NCI-H1436 (cell line): ENCODE results near the gene FARS2.

Experiments used
- DNase-seq: peaks from one replicate; lab custom pipeline; 2025; lab: John Stamatoyannopoulos, UW

FARS2 gene

DNA sequence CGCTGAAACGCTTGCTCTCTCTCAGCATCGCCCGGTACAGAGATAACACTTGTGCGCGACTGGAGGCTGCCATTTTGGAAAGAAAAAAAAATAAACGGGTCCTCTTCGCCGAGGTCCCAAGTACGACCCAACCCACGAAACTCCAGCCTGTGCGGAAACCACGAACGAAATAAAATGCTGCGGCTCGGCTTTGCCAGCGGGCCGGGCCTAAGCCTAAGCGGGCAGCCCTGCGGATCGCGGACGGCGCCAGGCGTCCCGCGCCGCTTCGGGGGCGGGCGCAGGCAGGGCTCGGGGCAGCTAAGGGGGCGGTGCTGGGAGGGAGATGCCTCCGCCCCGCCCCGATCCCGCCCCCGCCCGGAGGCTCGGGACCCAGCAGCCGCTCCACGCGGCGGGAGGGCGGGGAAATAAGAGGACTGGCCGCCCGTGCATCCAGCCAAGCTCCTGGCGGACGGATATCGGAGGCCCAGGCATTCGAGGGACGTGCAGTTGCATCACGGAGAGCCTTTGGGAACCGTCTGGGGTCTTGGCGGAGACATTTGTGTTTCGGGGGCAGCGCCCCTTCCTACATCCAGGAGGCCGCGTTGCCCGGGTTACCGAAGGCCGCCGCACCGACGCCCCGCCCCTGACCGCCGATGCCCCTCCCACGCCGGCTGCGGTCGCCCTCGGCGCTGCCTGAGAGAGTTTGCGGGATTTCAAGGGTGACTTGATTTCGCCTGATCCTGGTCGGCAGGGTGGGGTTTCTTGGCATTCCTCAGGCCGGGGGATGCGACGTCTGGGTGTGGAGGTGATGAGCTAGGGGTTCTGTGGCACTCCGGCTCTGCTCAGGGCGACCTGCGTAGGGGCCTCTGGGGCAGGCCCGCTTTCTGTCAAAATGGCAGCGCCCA lies at the start of gene FARS2, which contains the start of gene LYRM4:
Gene FARS2, plus strand, starts transcription at position 853 of the 884 bp plus-strand sequence.
Gene LYRM4, minus strand, starts transcription at position 290 of the 884 bp plus-strand sequence. Its CDS starts 217 bp downstream, at position 73.
- peak; percentile 79 for DNase-seq

DNA sequence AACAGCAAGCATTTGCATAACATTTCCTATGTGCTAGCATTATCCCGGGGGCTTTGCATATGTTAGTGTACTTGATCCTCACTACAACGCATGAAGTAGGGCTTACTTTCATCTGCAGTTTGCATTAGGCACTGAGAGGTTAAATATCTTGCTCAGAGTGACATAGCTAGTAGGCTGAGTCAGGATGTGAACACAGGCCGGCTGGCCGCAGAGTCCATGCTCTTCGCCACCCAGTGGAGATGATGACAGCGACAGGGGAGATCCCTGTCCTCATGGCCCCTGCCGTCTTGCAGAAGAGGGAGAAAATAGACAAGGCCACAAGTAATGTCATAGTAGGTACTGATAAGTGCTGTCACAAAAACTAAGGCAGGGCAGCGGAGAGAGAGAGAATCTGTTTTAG lies 47.5 kb upstream of the FARS2 start:
- no peak for DNase-seq

- no peak for DNase-seq
Measured at GRCh38 chr6:5214570-5215052, 46.7 kb upstream of the FARS2 start.

DNA sequence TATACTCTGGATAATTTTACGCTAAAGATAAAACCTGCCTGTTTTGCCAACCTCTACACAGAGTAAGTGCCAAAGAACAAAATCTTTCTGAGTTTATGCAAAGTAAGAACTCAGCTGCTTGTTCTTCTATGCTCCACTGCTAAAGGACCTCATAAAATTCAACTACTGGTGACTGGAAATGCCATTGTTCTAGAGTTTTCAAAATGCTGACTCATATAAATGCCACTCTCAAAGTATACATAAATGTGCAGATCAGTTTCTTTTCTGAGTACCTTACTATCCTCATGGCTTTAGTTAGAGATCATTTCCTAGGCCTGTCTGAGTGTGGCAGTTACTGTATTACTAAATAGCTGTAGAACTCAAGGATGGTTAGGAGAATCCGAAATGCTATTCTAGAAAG lies 46.2 kb upstream of the FARS2 start:
- DNase-seq = no peak

GRCh38 chr6:5215799-5216198 lies 45.5 kb upstream of the FARS2 start:
- no peak for DNase-seq

DNA sequence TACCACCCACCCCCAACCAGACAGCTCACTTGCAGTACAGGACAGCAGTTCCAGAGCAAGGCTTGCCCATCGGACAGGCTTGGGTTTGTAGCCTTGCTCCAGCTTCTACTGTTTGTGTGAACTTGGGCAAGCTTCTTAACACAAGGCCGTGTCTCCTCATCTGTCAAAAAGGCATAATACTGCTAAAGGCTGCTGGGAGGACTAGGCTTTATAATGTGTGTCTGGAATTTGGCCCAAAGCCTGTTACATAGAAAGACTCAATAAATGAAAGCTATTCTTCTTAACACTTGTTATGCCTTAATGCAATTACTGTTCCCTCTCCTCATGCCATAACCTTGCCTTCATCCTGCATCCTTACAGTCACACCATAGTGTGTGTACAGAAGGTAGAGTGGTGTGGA lies 44.0 kb upstream of the FARS2 start:
- no peak for DNase-seq

DNA sequence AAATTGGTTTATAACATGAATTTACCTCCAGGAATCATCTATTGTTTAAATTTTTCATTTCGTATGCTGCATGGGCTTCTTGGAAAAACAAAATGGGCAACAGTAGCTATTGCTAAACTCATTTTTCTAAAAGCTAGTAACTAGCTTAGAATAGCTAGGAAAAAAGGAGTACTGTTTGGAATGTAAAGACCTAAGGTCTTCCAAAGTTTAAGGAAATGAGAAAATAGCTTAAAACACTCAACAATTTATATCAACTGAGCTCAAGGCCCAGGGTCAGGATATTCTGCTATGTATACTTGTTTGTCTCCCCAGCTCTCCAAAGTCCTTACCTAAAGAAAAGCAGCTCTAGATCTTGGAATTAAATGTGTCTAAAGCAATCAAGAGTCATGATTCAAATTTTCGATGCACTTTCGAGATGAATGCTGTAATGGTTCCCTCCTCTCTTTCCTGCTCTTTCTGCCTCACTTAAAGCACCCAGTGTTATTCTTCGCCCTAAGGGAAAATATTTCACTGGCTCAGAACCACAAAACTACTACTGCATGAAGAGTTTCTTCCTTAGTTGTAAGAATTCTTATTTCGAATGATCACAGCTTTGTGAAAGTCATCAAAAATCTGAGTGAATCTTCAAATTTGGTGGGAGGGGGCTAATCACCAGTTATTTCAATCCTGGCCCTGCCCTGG lies 42.2 kb upstream of the FARS2 start:
- no peak for DNase-seq

- DNase-seq = no peak
Measured at GRCh38 chr6:5220443-5220842, 40.9 kb upstream of the FARS2 start.

DNA sequence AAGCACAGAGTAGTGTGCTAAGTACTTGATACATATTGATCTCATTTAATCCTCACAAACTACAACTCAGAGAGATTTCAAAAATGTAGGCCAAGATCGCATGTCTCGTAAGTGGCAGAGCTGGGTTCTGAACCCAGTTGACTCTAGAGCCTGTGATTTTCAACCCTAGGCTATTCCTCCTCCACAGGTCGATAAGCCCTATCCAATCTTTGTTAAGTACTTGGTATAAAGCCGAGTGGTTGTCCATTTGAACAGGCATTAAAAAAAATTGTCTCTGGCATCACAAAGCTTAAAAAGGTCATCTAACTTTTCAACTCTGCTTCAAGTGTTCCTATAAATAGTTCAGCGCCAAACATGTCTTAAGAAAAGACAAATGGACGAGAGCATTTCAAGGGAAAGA lies 38.0 kb upstream of the FARS2 start:
- no peak for DNase-seq

- DNase-seq = no peak
Measured at GRCh38 chr6:5229356-5229755, 32.0 kb upstream of the FARS2 start.

DNA sequence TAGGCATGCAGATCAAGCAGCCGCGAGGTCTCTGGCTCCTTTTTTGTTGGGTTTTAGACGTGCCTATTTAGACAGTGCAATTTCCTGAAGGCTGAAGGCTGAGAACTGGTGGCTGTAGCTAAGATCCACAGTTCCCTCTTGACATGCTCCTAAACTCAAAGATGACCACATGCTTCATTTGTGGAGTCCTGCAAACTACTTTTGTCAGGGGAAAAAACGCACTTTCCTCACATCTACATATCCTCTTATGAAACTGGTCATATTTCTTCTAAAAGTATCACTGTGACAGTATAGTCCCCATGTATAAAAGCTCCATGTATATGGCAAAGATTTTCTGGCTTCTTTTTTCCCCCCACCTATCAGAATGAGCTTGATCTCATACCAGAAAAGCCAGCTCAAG lies 31.2 kb upstream of the FARS2 start:
- DNase-seq = no peak

GRCh38 chr6:5231289-5231688 lies 30.0 kb upstream of the FARS2 start:
- no peak for DNase-seq

GRCh38 chr6:5234874-5235273 lies 26.4 kb upstream of the FARS2 start:
- no peak for DNase-seq

- no peak for DNase-seq
Measured at GRCh38 chr6:5235830-5236229, 25.5 kb upstream of the FARS2 start.

DNA sequence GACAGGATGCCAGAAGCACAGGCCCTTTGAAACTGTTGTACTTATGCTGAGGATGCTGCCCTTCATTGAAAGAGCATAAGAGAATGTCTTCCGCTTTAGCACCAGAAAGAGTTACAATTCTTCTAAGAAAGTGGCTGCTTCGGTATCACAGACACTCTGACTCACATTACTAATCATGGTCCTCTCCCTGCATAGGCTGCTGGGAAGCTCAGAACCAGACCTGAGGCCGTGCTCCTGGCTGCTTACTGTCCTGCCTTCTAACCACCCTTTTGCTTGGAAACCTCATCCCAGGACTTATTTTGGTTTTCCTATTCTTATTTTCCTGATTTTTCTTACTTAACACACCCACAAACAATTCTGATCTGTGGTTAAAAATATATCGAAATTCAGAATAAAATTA lies 23.5 kb upstream of the FARS2 start:
- DNase-seq = no peak

GRCh38 chr6:5238336-5238735 lies 23.0 kb upstream of the FARS2 start:
- DNase-seq = no peak

DNA sequence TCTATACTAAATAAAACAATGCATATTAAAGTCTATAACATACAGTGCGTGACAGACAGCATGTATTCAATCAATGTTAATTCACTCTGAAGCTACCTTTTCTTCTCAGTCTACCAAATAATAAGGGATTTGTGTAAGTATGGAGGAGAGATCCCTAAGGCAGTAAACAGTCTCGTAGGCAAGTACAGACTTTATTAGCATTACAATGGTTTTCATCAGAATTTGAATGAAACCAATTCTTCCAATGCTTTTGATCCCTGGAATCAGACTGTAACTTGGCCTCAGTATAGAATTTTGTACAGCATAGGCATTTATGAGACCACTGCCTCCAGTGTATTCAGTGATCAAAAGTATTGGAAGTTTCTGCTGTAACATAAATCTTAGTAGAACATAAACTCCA lies 20.1 kb upstream of the FARS2 start:
- DNase-seq = no peak

DNA sequence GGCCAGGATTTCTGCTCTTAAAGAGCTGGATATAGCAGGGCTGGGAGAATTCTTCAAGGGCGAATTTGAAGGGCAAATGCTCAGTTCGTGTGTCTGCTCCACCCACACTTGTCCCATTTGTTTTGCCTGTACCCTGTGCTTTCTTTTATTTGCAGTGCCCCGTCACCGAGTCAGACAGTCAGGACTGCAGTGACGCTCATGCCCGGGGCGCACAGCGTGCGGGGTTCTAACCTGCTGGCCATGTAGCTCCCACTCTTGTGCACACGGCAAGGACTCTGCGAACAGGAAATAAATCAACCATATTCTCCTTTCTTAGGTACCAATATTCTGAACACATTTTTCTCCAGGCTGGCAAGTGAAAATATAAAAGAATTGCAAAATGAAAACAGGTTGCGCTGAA lies 18.2 kb upstream of the FARS2 start:
- DNase-seq = no peak

- DNase-seq = no peak
Measured at GRCh38 chr6:5246141-5247097, 14.9 kb upstream of the FARS2 start.

- DNase-seq = no peak
Measured at GRCh38 chr6:5247201-5247600, 14.1 kb upstream of the FARS2 start.

- DNase-seq = no peak
Measured at GRCh38 chr6:5248302-5249098, 12.8 kb upstream of the FARS2 start.
